Spleen (tissue), 13 donors: ENCODE data around the gene ARPC3. TPM values are rescaled to one million over a fixed set of nuclear protein-coding genes. Genes with fewer than 3 reads are reported as not detected.

Source experiments
- DNase-seq: peaks from one replicate; pipeline ENCODE4 v3.0.0-alpha.2; 2020
- H3K27ac ChIP-seq, 8 donors: fragments of 200-600 bp; sonication (generic) in 7 of 8; 1 replicate in 4 of 8; 2 replicates in 4 of 8; pipeline versions ENCODE4 v1.5.0 to v1.8.0; 2016 to 2021; ENCODE audit warnings: inconsistent platforms in 4 of 8, mild to moderate bottlenecking in 4 of 8, moderate library complexity in 1 of 8
- H3K27me3 ChIP-seq, 7 donors: fragments of 200-600 bp; sonication (generic) in 6 of 7; replicated peaks in 1 of 7; 1 replicate in 4 of 7; 2 replicates in 3 of 7; pipeline versions ENCODE4 v1.5.0 to v1.8.0; 2016 to 2021; ENCODE audit warnings: inconsistent platforms in 3 of 7, mild to moderate bottlenecking in 1 of 7
- H3K36me3 ChIP-seq, 6 donors: fragments of 200-600 bp; sonication (generic) in 5 of 6; 1 replicate in 4 of 6; 2 replicates in 2 of 6; pipeline versions ENCODE4 v1.5.0 to v1.8.0; 2016 to 2021; ENCODE audit warnings: inconsistent platforms in 2 of 6
- H3K4me1 ChIP-seq, 6 donors: fragments of 200-600 bp; sonication (generic) in 5 of 6; 1 replicate in 3 of 6; 2 replicates in 3 of 6; pipeline versions ENCODE4 v1.5.0 to v1.8.0; 2016 to 2021; ENCODE audit warnings: inconsistent platforms in 3 of 6
- H3K4me3 ChIP-seq, 8 donors: fragments of 200-600 bp; sonication (generic) in 7 of 8; 1 replicate in 4 of 8; 2 replicates in 4 of 8; pipeline versions ENCODE4 v1.5.0 to v1.8.0; 2016 to 2021; ENCODE audit warnings: inconsistent platforms in 4 of 8, mild to moderate bottlenecking in 4 of 8, moderate library complexity in 2 of 8
- H3K9me3 ChIP-seq, 8 donors: fragments of 200-600 bp; sonication (generic) in 7 of 8; 1 replicate in 4 of 8; 2 replicates in 4 of 8; pipeline versions ENCODE4 v1.5.0 to v1.8.0; 2016 to 2021; ENCODE audit warnings: inconsistent platforms in 4 of 8
- CTCF ChIP-seq, 11 experiments: fragments of 200-600 bp in 7 of 11; fragments of 450-650 bp in 4 of 11; sonication (generic) in 4 of 11; IDR thresholded peaks in 8 of 11; conservative IDR thresholded peaks in 3 of 11; 1 replicate in 7 of 11; 2 replicates in 4 of 11; pipeline versions ENCODE4 v1.4.0 to v1.8.0; 2016 to 2021; ENCODE audit warnings: antibody characterized with exemption in 11 of 11, inconsistent platforms in 4 of 11, mild to moderate bottlenecking in 1 of 11
- POLR2A ChIP-seq, 3 donors: fragments of 450-650 bp; IDR thresholded peaks; one replicate each; pipeline ENCODE4 v1.5.1; 2017; ENCODE audit warnings: antibody characterized with exemption in 3 of 3, mild to moderate bottlenecking in 1 of 3
- POLR2AphosphoS5 ChIP-seq, 3 donors: sonication (generic); formaldehyde crosslinking; IDR thresholded peaks; one replicate each; pipeline ENCODE4 v1.5.1; 2017; ENCODE audit warnings: antibody characterized with exemption in 3 of 3
- WGBS, 5 donors: extraction: QIAGEN DNeasy Blood & Tissue Kit in 3 of 5; methylation state at CpG; one replicate each; pipeline versions ENCODE4 v1.1.5 to v1.1.7; 2013 to 2018; 5-methylcytosine and 5-hydroxymethylcytosine counted together
- intact Hi-C: fragments of 100-400 bp; cut with DNase I; formaldehyde crosslinking; loops from one replicate; pipeline ENCODE4 v1.15.0; 2023; ENCODE audit warnings: low total_unique reads
- long read RNA-seq, 2 donors: transcript quantifications; one replicate each; lab custom pipeline, GENCODE V29; 2026
- polyA plus RNA-seq, 3 donors: library from polyadenylated mRNA; stranded (reverse); fragments of 200-250 nt; gene quantifications; one replicate each; pipeline ENCODE4 v1.2.1, GENCODE V29; 2013
- total RNA-seq, 7 donors: library from RNA; depleted of rRNA in 3 of 7; stranded (reverse); fragments of >200 nt in 3 of 7; fragmentation: NEBNext Ultra II Directional in 4 of 7; extraction: Animal tissue kit (Norgen Biotek cat#: 25700) in 4 of 7; gene quantifications; one replicate each; pipeline versions ENCODE4 v1.1.0 to v1.2.1, GENCODE V29; 2016 to 2021
- donor health status: healthy with polysubstance abuse.
- donor health status: DM: no; HTN: no; CAD: no; lungs with moderate emphysema.
- donor health status: DM: no; HTN: no; CAD: no.
- donor health status: Bipolar disorder and iron deficiency.
- donor health status: healthy.
- donor health status: DM: no; HTN: no; CAD: no.
- donor health status: DM: yes; HTN: yes; CAD: no.

The ARPC3 gene
- total RNA-seq, result 100 to 1,000 TPM; 301 to 568 (median 353) TPM
- polyA plus RNA-seq, result 100 to 1,000 TPM; 614 to 762 (median 699) TPM
- long read RNA-seq, donor 1, transcript ARPC3-201 (7 exons, 1,014 nt), result major isoform, 192 of 340 reads
- long read RNA-seq, donor 1, transcript ARPC3-205 (2 exons, 837 nt), result minor isoform, 6 of 340 reads
- long read RNA-seq, donor 1, partial matches to known transcripts, result 141 of 340 reads
- long read RNA-seq, donor 1, other reads (novel, unspliced or antisense), result 0 of 340 reads
- long read RNA-seq, donor 2, transcript ARPC3-201 (7 exons, 1,014 nt), result major isoform, 182 of 238 reads
- long read RNA-seq, donor 2, partial matches to known transcripts, result 54 of 238 reads
- long read RNA-seq, donor 2, other reads (novel, unspliced or antisense), result 0 of 238 reads

DNA sequence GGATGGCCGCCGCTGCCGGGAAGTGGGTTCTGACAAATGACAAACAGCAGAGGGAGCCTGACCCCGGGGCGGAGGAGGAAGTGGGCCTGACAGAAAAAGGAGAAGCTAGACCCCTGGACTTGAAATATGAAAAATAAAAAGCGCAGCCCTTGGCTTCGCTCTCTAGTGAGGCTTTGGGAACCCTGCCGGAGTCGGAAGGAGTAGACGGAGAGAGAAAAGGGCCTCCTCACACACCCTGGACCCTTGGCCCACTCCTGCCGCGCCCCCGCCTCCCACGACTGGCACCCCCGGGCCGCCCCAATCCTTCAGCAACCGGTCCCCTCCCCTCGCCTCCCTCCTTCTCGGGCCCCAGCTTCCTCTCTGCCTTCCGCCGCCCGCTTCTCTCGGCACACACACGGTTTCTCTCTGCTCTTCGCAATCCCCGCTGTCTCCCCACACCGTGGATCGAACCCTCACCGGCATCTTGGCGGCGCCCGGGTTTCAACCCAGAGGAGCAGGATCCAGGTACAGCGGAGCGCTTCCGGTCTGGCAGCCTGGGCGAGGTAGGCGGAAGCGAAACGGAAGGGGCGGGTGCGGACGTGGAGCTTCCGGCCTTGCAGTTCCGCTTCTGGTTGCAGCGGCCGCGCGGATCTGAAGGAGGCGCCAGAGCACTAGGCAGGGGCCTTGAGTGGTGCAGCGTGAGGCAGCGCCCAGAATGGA is at the start of gene ARPC3:
TSS of gene ARPC3 (minus strand) at position 539 of the 699 bp plus-strand sequence. CDS start at position 462, 77 bp downstream.
- Histone ChIP-seq H3K4me3 (peak within 1 kb of the TSS; percentile 69 to 89 (median 78)), H3K36me3 (peaks cover 0 to 71% (median 22%) of the 10 kb centered on the region in 6 donors), H3K27me3 (no peaks in the 10 kb centered on the region), H3K27ac (peak within 1 kb of the TSS; percentile 94 to 98 (median 96)), H3K4me1 (peaks cover 27 to 76% (median 55%) of the 10 kb centered on the region in 6 donors), H3K9me3 (no peaks in the 10 kb centered on the region)
- DNase-seq, result peak; percentile 99
- TF ChIP-seq POLR2A (IDR thresholded peaks at IDR 0.05) (peak; percentile 40 to 68 (median 60)), POLR2AphosphoS5 (IDR thresholded peaks at IDR 0.05) (peak; percentile 97 to 99 (median 98)), CTCF (IDR thresholded peaks at IDR 0.05 in 8 of 11, conservative IDR thresholded peaks at IDR 0.05 in 3 of 11) (peak; percentile 82 to 99 (median 94))
- 0 to 1% (median 0%) methylated on average over 40 to 51 of the region's 51 CpGs for WGBS, 5 donors
- intact Hi-C loops, result loop anchor here (5.0 to 10.0 kb wide), 2 partner anchors 55 to 152 kb away; partner anchors contain the start of genes RAD9B and VPS29

DNA sequence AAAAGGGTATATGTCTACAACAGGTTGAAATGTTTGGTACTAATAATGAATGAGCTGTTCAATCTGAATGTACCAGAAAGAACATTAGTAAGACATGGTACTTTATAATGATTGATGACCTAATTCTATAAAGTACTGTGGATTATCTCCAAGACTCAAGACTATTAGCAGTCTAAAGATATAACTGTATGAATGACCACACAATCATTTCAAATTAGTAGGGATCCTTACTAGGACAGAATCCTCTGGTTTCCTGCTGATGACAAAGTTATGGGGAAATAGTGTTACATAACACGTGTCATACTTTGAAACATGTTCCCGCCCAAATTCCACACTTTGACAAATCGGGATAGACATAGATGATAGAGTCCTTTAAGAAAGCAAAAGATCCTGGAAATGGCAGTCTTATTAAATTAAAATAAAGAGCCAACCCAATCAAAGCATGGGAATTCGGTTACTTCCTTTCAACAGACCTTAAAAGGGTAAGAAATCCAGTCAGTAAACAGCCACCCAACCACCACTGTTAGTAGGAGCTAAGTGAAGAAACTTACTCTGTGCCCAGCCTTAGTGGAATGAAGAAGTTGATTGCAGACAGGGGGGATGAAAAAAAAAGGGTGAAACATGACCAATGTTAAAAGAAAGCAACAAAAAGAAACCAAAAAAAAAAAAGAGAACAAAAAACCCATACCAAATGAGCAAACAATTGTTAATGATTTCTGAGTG is 49.0 kb upstream of the ARPC3 start:
- Histone ChIP-seq H3K9me3 (no peaks in the 10 kb centered on the region), H3K4me3 (no peak overlapping the region), H3K4me1 (peaks cover 24 to 57% (median 42%) of the 10 kb centered on the region in 6 donors), H3K36me3 (peaks cover 0 to 36% (median 19%) of the 10 kb centered on the region in 6 donors), H3K27ac (peak overlapping the region in 7 of 8 donors; percentile 18 to 99 (median 42)), H3K27me3 (no peaks in the 10 kb centered on the region)
- WGBS, 5 donors, result 30 to 66% (median 53%) methylated on average over 4 of the region's 4 CpGs
- TF ChIP-seq CTCF (IDR thresholded peaks at IDR 0.05 in 8 of 11, conservative IDR thresholded peaks at IDR 0.05 in 3 of 11) (no peak), POLR2AphosphoS5 (IDR thresholded peaks at IDR 0.05) (no peak), POLR2A (IDR thresholded peaks at IDR 0.05) (no peak)
- intact Hi-C loops, result no loop called here
- DNase-seq, result no peak

DNA sequence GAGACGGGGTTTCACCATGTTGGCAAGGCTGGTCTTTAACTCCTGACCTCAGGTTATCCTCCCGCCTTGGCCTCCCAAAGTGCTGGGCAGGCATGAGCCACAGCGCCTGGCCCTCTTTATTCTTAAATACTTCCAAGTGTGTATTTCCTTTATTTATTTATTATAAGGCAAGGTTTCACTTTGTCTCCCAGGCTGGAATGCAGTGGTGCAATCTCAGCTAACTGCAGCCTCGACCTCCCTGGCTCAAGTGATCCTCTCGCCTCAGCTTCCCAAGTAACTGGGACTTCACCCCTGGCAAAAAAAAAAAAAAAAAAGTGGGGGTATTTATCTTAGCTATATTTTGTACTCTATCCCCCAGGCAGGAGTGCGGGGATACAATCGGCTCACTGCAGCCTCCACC is 25.3 kb upstream of the ARPC3 start:
- peaks cover 0 to under 1% (median 0%) of the 10 kb centered on the region in 6 donors for H3K4me1 ChIP-seq
- intact Hi-C loops, result no loop called here
- no peaks in the 10 kb centered on the region for H3K27me3 ChIP-seq
- H3K4me3 ChIP-seq, result no peak overlapping the region
- no peak for TF ChIP-seq CTCF (IDR thresholded peaks at IDR 0.05 in 8 of 11, conservative IDR thresholded peaks at IDR 0.05 in 3 of 11)
- no peak for TF ChIP-seq POLR2AphosphoS5 (IDR thresholded peaks at IDR 0.05)
- TF ChIP-seq POLR2A (IDR thresholded peaks at IDR 0.05), result no peak
- whole genome bisulfite sequencing, 5 donors, result 91 to 95% (median 93%) methylated on average over 7 of the region's 7 CpGs
- H3K9me3 ChIP-seq, result no peaks in the 10 kb centered on the region
- H3K27ac ChIP-seq, result no peak overlapping the region
- H3K36me3 ChIP-seq, result peaks cover 0 to 21% (median 2%) of the 10 kb centered on the region in 6 donors
- no peak for DNase-seq
